GM23338 (cell line): ENCODE results near the gene CLIP2.
"Not testable (repeated sequence)": the region's sequence is repeated elsewhere in the genome, so short reads cannot be mapped to it uniquely, and the experiment has no call there.

Experiments used
- CREB1 ChIP-seq: fragments of 250-450 bp; sonication (Bioruptor Pico); IDR thresholded peaks from 2 replicates; pipeline ENCODE4 v1.5.0; 2020; ENCODE audit warnings: low read depth, mild to moderate bottlenecking, moderate library complexity
- EZH2 ChIP-seq: fragments of 200-600 bp; sonication (generic); IDR thresholded peaks from one replicate; pipeline ENCODE4 v1.8.0; 2017; ENCODE audit warnings: antibody characterized with exemption, mild to moderate bottlenecking, low read depth; ENCODE audit not compliant: unreplicated experiment
- EZH2phosphoT487 ChIP-seq: fragments of 200-600 bp; sonication (generic); IDR thresholded peaks from one replicate; pipeline ENCODE4 v1.8.1; 2018; ENCODE audit warnings: antibody characterized with exemption; ENCODE audit not compliant: unreplicated experiment
- JUNB ChIP-seq: IDR thresholded peaks from one replicate; pipeline ENCODE4 v1.6.1; 2016; ENCODE audit warnings: antibody characterized with exemption; ENCODE audit not compliant: unreplicated experiment
- NANOG ChIP-seq: IDR thresholded peaks from 2 replicates; pipeline ENCODE4 v1.6.1; 2016; ENCODE audit warnings: antibody characterized with exemption, borderline replicate concordance
- POLR2AphosphoS5 ChIP-seq: IDR thresholded peaks from 2 replicates; pipeline ENCODE4 v1.6.1; 2016; ENCODE audit warnings: antibody characterized with exemption, low read depth
- STAT1 ChIP-seq: IDR thresholded peaks from one replicate; pipeline ENCODE4 v1.6.1; 2016; ENCODE audit warnings: antibody characterized with exemption; ENCODE audit not compliant: unreplicated experiment
- ZNF114 ChIP-seq: fragments of 250-450 bp; sonication (Bioruptor Pico); IDR thresholded peaks from 2 replicates; pipeline ENCODE4 v1.5.0; 2020; ENCODE audit warnings: mild to moderate bottlenecking, moderate library complexity
- ZNF331 ChIP-seq: fragments of 250-450 bp; sonication (Bioruptor Pico); IDR thresholded peaks from 2 replicates; pipeline ENCODE4 v1.5.0; 2020; ENCODE audit warnings: low read depth, mild to moderate bottlenecking, moderate library complexity
- TF ChIP-seq, protein P1 (sequence below), 2 experiments: fragments of 200-600 bp in 1 of 2; sonication (generic) in 1 of 2; conservative IDR thresholded peaks; 2 replicates each; pipeline versions ENCODE4 v1.5.1 to v1.6.1; 2016 to 2017; ENCODE audit warnings: antibody characterized with exemption in 2 of 2, low read depth in 2 of 2, mild to moderate bottlenecking in 2 of 2, moderate library complexity in 1 of 2
- TF ChIP-seq, protein P2 (sequence below): IDR thresholded peaks from 2 replicates; pipeline ENCODE4 v1.6.1; 2016; ENCODE audit warnings: antibody characterized with exemption
- TF ChIP-seq, protein P3 (sequence below): IDR thresholded peaks from one replicate; pipeline ENCODE4 v1.6.1; 2018; ENCODE audit warnings: antibody characterized with exemption; ENCODE audit not compliant: unreplicated experiment

DNA sequence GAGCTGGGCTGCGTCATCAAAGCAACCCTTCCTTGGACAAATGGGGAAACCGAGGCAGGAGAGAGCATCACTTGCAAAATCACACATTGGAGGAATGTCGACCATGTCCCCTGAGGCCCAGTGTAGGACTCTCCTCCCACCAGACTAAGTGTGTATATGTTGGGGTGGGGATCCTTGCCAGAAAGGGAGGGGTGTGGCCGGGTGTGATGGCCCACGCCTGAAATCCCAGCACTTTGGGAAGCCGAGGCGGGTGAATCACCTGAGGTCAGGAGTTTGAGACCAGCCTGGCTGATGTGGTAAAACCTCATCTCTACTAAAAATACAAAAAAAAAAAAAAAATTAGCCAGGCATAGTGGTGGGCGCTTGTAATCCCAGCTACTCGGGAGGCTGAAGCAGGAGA, 141.2 kb downstream of the CLIP2 start:
- TF ChIP-seq, protein P1, sequence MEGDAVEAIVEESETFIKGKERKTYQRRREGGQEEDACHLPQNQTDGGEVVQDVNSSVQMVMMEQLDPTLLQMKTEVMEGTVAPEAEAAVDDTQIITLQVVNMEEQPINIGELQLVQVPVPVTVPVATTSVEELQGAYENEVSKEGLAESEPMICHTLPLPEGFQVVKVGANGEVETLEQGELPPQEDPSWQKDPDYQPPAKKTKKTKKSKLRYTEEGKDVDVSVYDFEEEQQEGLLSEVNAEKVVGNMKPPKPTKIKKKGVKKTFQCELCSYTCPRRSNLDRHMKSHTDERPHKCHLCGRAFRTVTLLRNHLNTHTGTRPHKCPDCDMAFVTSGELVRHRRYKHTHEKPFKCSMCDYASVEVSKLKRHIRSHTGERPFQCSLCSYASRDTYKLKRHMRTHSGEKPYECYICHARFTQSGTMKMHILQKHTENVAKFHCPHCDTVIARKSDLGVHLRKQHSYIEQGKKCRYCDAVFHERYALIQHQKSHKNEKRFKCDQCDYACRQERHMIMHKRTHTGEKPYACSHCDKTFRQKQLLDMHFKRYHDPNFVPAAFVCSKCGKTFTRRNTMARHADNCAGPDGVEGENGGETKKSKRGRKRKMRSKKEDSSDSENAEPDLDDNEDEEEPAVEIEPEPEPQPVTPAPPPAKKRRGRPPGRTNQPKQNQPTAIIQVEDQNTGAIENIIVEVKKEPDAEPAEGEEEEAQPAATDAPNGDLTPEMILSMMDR (conservative IDR thresholded peaks at IDR 0.05; ENCODE audit: low read depth in 2 of 2): not testable (repeated sequence)
- TF ChIP-seq, protein P2, sequence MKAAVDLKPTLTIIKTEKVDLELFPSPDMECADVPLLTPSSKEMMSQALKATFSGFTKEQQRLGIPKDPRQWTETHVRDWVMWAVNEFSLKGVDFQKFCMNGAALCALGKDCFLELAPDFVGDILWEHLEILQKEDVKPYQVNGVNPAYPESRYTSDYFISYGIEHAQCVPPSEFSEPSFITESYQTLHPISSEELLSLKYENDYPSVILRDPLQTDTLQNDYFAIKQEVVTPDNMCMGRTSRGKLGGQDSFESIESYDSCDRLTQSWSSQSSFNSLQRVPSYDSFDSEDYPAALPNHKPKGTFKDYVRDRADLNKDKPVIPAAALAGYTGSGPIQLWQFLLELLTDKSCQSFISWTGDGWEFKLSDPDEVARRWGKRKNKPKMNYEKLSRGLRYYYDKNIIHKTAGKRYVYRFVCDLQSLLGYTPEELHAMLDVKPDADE: not testable (repeated sequence)
- not testable (repeated sequence) for TF ChIP-seq CREB1 (CRISPR knock-in tag); JUNB; EZH2; POLR2AphosphoS5; EZH2phosphoT487; NANOG; STAT1; ZNF114; ZNF331 (CRISPR knock-in tag)
- TF ChIP-seq, protein P3, sequence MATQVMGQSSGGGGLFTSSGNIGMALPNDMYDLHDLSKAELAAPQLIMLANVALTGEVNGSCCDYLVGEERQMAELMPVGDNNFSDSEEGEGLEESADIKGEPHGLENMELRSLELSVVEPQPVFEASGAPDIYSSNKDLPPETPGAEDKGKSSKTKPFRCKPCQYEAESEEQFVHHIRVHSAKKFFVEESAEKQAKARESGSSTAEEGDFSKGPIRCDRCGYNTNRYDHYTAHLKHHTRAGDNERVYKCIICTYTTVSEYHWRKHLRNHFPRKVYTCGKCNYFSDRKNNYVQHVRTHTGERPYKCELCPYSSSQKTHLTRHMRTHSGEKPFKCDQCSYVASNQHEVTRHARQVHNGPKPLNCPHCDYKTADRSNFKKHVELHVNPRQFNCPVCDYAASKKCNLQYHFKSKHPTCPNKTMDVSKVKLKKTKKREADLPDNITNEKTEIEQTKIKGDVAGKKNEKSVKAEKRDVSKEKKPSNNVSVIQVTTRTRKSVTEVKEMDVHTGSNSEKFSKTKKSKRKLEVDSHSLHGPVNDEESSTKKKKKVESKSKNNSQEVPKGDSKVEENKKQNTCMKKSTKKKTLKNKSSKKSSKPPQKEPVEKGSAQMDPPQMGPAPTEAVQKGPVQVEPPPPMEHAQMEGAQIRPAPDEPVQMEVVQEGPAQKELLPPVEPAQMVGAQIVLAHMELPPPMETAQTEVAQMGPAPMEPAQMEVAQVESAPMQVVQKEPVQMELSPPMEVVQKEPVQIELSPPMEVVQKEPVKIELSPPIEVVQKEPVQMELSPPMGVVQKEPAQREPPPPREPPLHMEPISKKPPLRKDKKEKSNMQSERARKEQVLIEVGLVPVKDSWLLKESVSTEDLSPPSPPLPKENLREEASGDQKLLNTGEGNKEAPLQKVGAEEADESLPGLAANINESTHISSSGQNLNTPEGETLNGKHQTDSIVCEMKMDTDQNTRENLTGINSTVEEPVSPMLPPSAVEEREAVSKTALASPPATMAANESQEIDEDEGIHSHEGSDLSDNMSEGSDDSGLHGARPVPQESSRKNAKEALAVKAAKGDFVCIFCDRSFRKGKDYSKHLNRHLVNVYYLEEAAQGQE: not testable (repeated sequence)
